HepG2 (cell line): ENCODE results near the gene KPNB1. TPM values are rescaled to one million over a fixed set of nuclear protein-coding genes. Genes with fewer than 3 reads are reported as not detected.

ENCODE experiments used
- ARNT2 ChIP-seq: sonication (generic); formaldehyde crosslinking; IDR thresholded peaks from 2 replicates; pipeline ENCODE4 v1.8.0; 2022; ENCODE audit warnings: mild to moderate bottlenecking, low read depth, missing genetic modification reagents, moderate library complexity
- ASH2L ChIP-seq: fragments of 300-600, 200-600 bp; sonication (generic); IDR thresholded peaks from 2 replicates; pipeline ENCODE4 v1.7.0; 2017; ENCODE audit warnings: low read depth, mild to moderate bottlenecking, moderate library complexity, mixed read lengths, low read length; ENCODE audit not compliant: insufficient read length
- CC2D1A ChIP-seq: sonication (generic); formaldehyde crosslinking; IDR thresholded peaks from 2 replicates; pipeline ENCODE4 v1.8.1; 2023; ENCODE audit warnings: mild to moderate bottlenecking, missing genetic modification reagents
- EP300 ChIP-seq, 3 experiments: sonication (generic) in 1 of 3; formaldehyde crosslinking in 1 of 3; IDR thresholded peaks; 2 replicates each; pipeline versions ENCODE4 v1.5.1 to v1.6.1; 2011 to 2020; ENCODE audit warnings: low read depth in 2 of 3, low read length in 2 of 3, borderline replicate concordance in 1 of 3, improper control_type of control experiment in 1 of 3, mild to moderate bottlenecking in 1 of 3, missing genetic modification reagents in 1 of 3, moderate library complexity in 1 of 3
- GATAD1 ChIP-seq: IDR thresholded peaks from 2 replicates; pipeline ENCODE4 v1.6.1; 2016; ENCODE audit warnings: missing genetic modification reagents, missing compliant biosample characterization
- HMG20A ChIP-seq: IDR thresholded peaks from 2 replicates; pipeline ENCODE4 v1.6.1; 2016; ENCODE audit warnings: borderline replicate concordance
- MAFF ChIP-seq: IDR thresholded peaks from 2 replicates; pipeline ENCODE4 v1.6.1; 2011; ENCODE audit warnings: low read depth, low read length, improper control_type of control experiment
- MZF1 ChIP-seq: sonication (generic); formaldehyde crosslinking; IDR thresholded peaks from 2 replicates; pipeline ENCODE4 v1.8.1; 2023; ENCODE audit warnings: mild to moderate bottlenecking, missing genetic modification reagents, borderline replicate concordance
- NFKB2 ChIP-seq: sonication (generic); formaldehyde crosslinking; IDR thresholded peaks from 2 replicates; pipeline ENCODE4 v1.4.0; 2020; ENCODE audit warnings: missing genetic modification reagents, borderline replicate concordance
- ONECUT2 ChIP-seq: sonication (generic); formaldehyde crosslinking; IDR thresholded peaks from 2 replicates; pipeline ENCODE4 v1.4.0; 2020; ENCODE audit warnings: missing genetic modification reagents
- POLR2AphosphoS2 ChIP-seq: IDR thresholded peaks from 2 replicates; pipeline ENCODE4 v1.6.1; 2011; ENCODE audit warnings: low read depth, low read length, improper control_type of control experiment
- SUZ12 ChIP-seq: fragments of 150-350 bp; IDR thresholded peaks from 2 replicates; pipeline ENCODE4 v1.6.1; 2014; ENCODE audit warnings: low read depth, low read length
- ZBTB21 ChIP-seq: sonication (generic); formaldehyde crosslinking; IDR thresholded peaks from 2 replicates; pipeline ENCODE4 v1.4.0; 2020; ENCODE audit warnings: missing genetic modification reagents
- ZBTB7B ChIP-seq: sonication (generic); formaldehyde crosslinking; IDR thresholded peaks from 2 replicates; pipeline ENCODE4 v1.4.0; 2020; ENCODE audit warnings: missing genetic modification reagents
- ZNF549 ChIP-seq: sonication (generic); formaldehyde crosslinking; IDR thresholded peaks from 2 replicates; pipeline ENCODE4 v1.5.0; 2020; ENCODE audit warnings: missing genetic modification reagents
- polyA plus RNA-seq, 8 experiments: library from polyadenylated mRNA; depleted of rRNA in 3 of 8; stranded (reverse) in 7 of 8; unstranded in 1 of 8; fragments of >200 nt; fragmentation: Illumina TruSeq in 4 of 8; extraction: Trizol in 4 of 8; gene quantifications; 2 replicates each; pipeline versions ENCODE4 v1.2.1 to v1.2.3, GENCODE V29; 2011 to 2016; ENCODE audit warnings: low read depth in 4 of 8, missing spikeins in 1 of 8, mixed read lengths in 1 of 8; ENCODE audit not compliant: insufficient read depth in 1 of 8
- total RNA-seq, 5 experiments: library from RNA; depleted of rRNA; stranded (reverse); fragments of >200 nt; fragmentation: Illumina TruSeq; extraction: Trizol; gene quantifications; 2 replicates each; pipeline ENCODE4 v1.2.3, GENCODE V29; 2016; ENCODE audit warnings: low read depth in 1 of 5
- TF ChIP-seq, protein P1 (sequence below): sonication (generic); formaldehyde crosslinking; IDR thresholded peaks from 2 replicates; pipeline ENCODE4 v1.4.0; 2020; ENCODE audit warnings: missing genetic modification reagents
- TF ChIP-seq, protein P2 (sequence below): IDR thresholded peaks from 2 replicates; pipeline ENCODE4 v1.6.1; 2016
- TF ChIP-seq, protein P3 (sequence below): sonication (generic); formaldehyde crosslinking; IDR thresholded peaks from 2 replicates; pipeline ENCODE4 v1.4.0; 2020; ENCODE audit warnings: missing genetic modification reagents
- TF ChIP-seq, protein P4 (sequence below): sonication (generic); formaldehyde crosslinking; IDR thresholded peaks from 2 replicates; pipeline ENCODE4 v1.4.0; 2020; ENCODE audit warnings: missing genetic modification reagents, borderline replicate concordance

The KPNB1 gene
- total and polyA plus RNA-seq, 2 of the 13 experiments (the other 11 are each of a cell fraction or from before 2014, with no cell fraction given): 164 to 424 TPM

DNA sequence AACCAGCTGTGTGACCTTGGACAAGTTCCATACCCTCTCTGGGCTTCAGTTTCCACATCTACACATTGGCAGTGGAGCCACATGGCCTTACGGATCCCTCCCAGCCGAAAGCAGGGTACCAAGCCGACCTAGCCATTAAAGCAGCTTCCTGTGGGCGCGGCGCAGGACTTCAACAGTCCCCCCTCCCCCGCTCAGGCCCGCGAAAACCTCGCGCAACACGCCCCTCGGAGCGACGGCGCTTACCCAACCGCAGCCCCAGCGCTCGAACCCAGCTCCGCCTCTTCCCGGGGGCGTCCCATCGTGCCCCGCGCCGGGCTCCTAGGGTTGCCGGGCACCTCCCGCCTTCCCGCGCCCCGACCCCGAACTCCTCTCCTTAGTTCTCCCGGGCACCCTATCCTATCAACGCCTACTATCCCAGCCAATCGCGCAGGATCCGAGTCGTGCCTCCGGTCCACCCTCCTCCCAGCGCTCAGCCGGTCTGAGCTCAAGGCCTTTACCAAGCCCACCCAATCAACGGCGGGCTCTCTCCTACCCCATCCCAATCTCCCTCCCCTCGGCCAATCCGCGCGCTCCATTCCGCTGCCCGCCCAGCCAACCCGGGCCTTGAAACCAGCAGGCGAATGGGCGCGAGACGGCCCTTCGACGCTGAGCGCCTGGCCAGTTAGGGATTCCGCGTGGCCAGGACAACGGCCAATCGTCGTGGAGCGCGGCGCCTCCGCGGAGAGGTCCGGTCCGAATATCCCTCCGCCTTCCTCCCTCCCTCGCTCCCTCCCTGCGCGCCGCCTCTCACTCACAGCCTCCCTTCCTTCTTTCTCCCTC lies at the start of gene KPNB1 (continued):
- TF ChIP-seq ONECUT2 (0 out of 2 replicates have a peak, but pooled peaks have one; percentile 25), CC2D1A (CRISPR knock-in tag) (no peak), GATAD1 (peak; percentile 94), NFKB2 (peak; percentile 88), EP300 (IDR thresholded peaks at IDR 0.05; ENCODE audit: low read depth in 2 of 2, low read length in 2 of 2) (peak; percentile 45 to 75; a peak in 3 of 4 replicates), EP300 (CRISPR knock-in tag; IDR thresholded peaks at IDR 0.05; ENCODE audit: borderline replicate concordance) (peak; percentile 63; the same call in 1 of the 2 replicates), ZNF549 (CRISPR knock-in tag) (peak; percentile 29), POLR2AphosphoS2 (no peak), ASH2L (peak; percentile 70), ARNT2 (CRISPR knock-in tag) (peak; percentile 77), MAFF (no peak), HMG20A (CRISPR knock-in tag) (peak; percentile 47; the same call in 1 of the 2 replicates), MZF1 (CRISPR knock-in tag) (peak; percentile 88; the same call in 1 of the 2 replicates), ZBTB21 (CRISPR knock-in tag) (0 out of 2 replicates have a peak, but pooled peaks have one; percentile 56), SUZ12 (no peak; the same call in 1 of the 2 replicates), ZBTB7B (CRISPR knock-in tag) (no peak; the same call in 1 of the 2 replicates)
- TF ChIP-seq, protein P1, sequence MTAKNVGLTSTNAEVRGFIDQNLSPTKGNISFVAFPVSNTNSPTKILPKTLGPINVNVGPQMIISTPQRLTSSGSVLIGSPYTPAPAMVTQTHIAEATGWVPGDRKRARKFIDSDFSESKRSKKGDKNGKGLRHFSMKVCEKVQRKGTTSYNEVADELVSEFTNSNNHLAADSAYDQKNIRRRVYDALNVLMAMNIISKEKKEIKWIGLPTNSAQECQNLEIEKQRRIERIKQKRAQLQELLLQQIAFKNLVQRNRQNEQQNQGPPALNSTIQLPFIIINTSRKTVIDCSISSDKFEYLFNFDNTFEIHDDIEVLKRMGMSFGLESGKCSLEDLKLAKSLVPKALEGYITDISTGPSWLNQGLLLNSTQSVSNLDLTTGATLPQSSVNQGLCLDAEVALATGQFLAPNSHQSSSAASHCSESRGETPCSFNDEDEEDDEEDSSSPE (CRISPR knock-in tag): peak; percentile 95
- TF ChIP-seq, protein P2, sequence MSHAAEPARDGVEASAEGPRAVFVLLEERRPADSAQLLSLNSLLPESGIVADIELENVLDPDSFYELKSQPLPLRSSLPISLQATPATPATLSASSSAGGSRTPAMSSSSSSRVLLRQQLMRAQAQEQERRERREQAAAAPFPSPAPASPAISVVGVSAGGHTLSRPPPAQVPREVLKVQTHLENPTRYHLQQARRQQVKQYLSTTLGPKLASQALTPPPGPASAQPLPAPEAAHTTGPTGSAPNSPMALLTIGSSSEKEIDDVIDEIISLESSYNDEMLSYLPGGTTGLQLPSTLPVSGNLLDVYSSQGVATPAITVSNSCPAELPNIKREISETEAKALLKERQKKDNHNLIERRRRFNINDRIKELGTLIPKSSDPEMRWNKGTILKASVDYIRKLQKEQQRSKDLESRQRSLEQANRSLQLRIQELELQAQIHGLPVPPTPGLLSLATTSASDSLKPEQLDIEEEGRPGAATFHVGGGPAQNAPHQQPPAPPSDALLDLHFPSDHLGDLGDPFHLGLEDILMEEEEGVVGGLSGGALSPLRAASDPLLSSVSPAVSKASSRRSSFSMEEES: peak; percentile 77
- TF ChIP-seq, protein P3, sequence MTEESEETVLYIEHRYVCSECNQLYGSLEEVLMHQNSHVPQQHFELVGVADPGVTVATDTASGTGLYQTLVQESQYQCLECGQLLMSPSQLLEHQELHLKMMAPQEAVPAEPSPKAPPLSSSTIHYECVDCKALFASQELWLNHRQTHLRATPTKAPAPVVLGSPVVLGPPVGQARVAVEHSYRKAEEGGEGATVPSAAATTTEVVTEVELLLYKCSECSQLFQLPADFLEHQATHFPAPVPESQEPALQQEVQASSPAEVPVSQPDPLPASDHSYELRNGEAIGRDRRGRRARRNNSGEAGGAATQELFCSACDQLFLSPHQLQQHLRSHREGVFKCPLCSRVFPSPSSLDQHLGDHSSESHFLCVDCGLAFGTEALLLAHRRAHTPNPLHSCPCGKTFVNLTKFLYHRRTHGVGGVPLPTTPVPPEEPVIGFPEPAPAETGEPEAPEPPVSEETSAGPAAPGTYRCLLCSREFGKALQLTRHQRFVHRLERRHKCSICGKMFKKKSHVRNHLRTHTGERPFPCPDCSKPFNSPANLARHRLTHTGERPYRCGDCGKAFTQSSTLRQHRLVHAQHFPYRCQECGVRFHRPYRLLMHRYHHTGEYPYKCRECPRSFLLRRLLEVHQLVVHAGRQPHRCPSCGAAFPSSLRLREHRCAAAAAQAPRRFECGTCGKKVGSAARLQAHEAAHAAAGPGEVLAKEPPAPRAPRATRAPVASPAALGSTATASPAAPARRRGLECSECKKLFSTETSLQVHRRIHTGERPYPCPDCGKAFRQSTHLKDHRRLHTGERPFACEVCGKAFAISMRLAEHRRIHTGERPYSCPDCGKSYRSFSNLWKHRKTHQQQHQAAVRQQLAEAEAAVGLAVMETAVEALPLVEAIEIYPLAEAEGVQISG (CRISPR knock-in tag): peak; percentile 87
- TF ChIP-seq, protein P4, sequence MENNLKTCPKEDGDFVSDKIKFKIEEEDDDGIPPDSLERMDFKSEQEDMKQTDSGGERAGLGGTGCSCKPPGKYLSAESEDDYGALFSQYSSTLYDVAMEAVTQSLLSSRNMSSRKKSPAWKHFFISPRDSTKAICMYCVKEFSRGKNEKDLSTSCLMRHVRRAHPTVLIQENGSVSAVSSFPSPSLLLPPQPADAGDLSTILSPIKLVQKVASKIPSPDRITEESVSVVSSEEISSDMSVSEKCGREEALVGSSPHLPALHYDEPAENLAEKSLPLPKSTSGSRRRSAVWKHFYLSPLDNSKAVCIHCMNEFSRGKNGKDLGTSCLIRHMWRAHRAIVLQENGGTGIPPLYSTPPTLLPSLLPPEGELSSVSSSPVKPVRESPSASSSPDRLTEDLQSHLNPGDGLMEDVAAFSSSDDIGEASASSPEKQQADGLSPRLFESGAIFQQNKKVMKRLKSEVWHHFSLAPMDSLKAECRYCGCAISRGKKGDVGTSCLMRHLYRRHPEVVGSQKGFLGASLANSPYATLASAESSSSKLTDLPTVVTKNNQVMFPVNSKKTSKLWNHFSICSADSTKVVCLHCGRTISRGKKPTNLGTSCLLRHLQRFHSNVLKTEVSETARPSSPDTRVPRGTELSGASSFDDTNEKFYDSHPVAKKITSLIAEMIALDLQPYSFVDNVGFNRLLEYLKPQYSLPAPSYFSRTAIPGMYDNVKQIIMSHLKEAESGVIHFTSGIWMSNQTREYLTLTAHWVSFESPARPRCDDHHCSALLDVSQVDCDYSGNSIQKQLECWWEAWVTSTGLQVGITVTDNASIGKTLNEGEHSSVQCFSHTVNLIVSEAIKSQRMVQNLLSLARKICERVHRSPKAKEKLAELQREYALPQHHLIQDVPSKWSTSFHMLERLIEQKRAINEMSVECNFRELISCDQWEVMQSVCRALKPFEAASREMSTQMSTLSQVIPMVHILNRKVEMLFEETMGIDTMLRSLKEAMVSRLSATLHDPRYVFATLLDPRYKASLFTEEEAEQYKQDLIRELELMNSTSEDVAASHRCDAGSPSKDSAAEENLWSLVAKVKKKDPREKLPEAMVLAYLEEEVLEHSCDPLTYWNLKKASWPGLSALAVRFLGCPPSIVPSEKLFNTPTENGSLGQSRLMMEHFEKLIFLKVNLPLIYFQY (CRISPR knock-in tag): 0 out of 2 replicates have a peak, but pooled peaks have one; percentile 6
